CD14-positive monocyte (primary cell): ENCODE measurements around the gene TGFBR3. TPM values are rescaled to one million over a fixed set of nuclear protein-coding genes. Genes with fewer than 3 reads are reported as not detected.
A peak's percentile ranks its signal among the peaks of the same experiment; 100 is the strongest.

Experiments
- DNase-seq, 3 donors: peaks; one replicate each; pipeline ENCODE4 v3.0.0-alpha.2; 2011 to 2022
- H2AFZ ChIP-seq: 2 replicates; pipeline ENCODE4 v1.6.0; 2012; ENCODE audit warnings: mild to moderate bottlenecking, low read depth, low read length, inconsistent platforms; ENCODE audit not compliant: insufficient read depth, poor library complexity, severe bottlenecking
- H3K27ac ChIP-seq, 2 donors: 1 replicate in 1 of 2; 2 replicates in 1 of 2; pipeline ENCODE4 v1.5.1; 2012 to 2013; ENCODE audit warnings: low read length in 2 of 2, control low read depth in 1 of 2, inconsistent platforms in 1 of 2, low read depth in 1 of 2, mild to moderate bottlenecking in 1 of 2
- H3K27me3 ChIP-seq, 2 donors: one replicate each; pipeline versions ENCODE4 v1.6.0 to v1.6.1; 2011 to 2013; ENCODE audit warnings: low read length in 2 of 2; ENCODE audit not compliant: control insufficient read depth in 2 of 2, insufficient read depth in 2 of 2
- H3K36me3 ChIP-seq, 2 donors: replicated peaks in 1 of 2; 1 replicate in 1 of 2; 2 replicates in 1 of 2; pipeline versions ENCODE4 v1.5.1 to v1.6.1; 2012 to 2013; ENCODE audit warnings: low read length in 2 of 2, control low read depth in 1 of 2, inconsistent platforms in 1 of 2, mild to moderate bottlenecking in 1 of 2; ENCODE audit not compliant: insufficient read depth in 2 of 2, control insufficient read depth in 1 of 2
- H3K4me1 ChIP-seq, 2 donors: 1 replicate in 1 of 2; 2 replicates in 1 of 2; pipeline versions ENCODE4 v1.5.1 to v1.6.1; 2012 to 2013; ENCODE audit warnings: low read length in 2 of 2, control low read depth in 1 of 2, inconsistent platforms in 1 of 2, mild to moderate bottlenecking in 1 of 2, moderate library complexity in 1 of 2; ENCODE audit not compliant: insufficient read depth in 2 of 2, control insufficient read depth in 1 of 2
- H3K4me2 ChIP-seq: replicated peaks from 2 replicates; pipeline ENCODE3; 2012; ENCODE audit warnings: low read length, moderate library complexity, mild to moderate bottlenecking; ENCODE audit not compliant: poor library complexity, severe bottlenecking; ENCODE audit errors: extremely low read depth
- H3K4me3 ChIP-seq, 3 experiments: fragments of 200-600 bp in 1 of 3; sonication (generic) in 1 of 3; replicated peaks in 1 of 3; 1 replicate in 2 of 3; 2 replicates in 1 of 3; pipeline ENCODE4 v1.5.1; 2011 to 2013; ENCODE audit warnings: low read length in 3 of 3, mild to moderate bottlenecking in 3 of 3, control low read depth in 2 of 3, low read depth in 2 of 3, inconsistent platforms in 1 of 3, moderate library complexity in 1 of 3
- H3K79me2 ChIP-seq: 2 replicates; pipeline ENCODE4 v1.6.0; 2012; ENCODE audit warnings: mild to moderate bottlenecking, control low read depth, inconsistent platforms, low read length, moderate library complexity; ENCODE audit not compliant: insufficient read depth
- H3K9ac ChIP-seq: 2 replicates; pipeline ENCODE4 v1.6.0; 2017; ENCODE audit warnings: low read length, mild to moderate bottlenecking; ENCODE audit not compliant: insufficient read depth, poor library complexity, severe bottlenecking
- H3K9me3 ChIP-seq, 2 donors: replicated peaks in 1 of 2; 1 replicate in 1 of 2; 2 replicates in 1 of 2; pipeline versions ENCODE4 v1.5.1 to v1.6.1; 2012 to 2013; ENCODE audit warnings: low read length in 2 of 2, control low read depth in 1 of 2; ENCODE audit not compliant: control insufficient read depth in 1 of 2, insufficient read depth in 1 of 2
- H4K20me1 ChIP-seq: 2 replicates; pipeline ENCODE4 v1.6.0; 2012; ENCODE audit warnings: mild to moderate bottlenecking, low read length, control low read depth, moderate library complexity; ENCODE audit not compliant: insufficient read depth
- H3K27ac Mint-ChIP-seq, 7 donors: one replicate each; pipeline ENCODE4 v1.8.0; 2020; ENCODE audit warnings: mild to moderate bottlenecking in 7 of 7, mixed read lengths in 7 of 7, moderate library complexity in 6 of 7, inconsistent platforms in 2 of 7
- H3K27me3 Mint-ChIP-seq, 3 donors: one replicate each; pipeline ENCODE4 v1.8.0; 2021 to 2022; ENCODE audit warnings: low read depth in 3 of 3, mild to moderate bottlenecking in 3 of 3, mixed read lengths in 3 of 3, moderate library complexity in 3 of 3, inconsistent platforms in 1 of 3
- H3K36me3 Mint-ChIP-seq, 2 donors: one replicate each; pipeline ENCODE4 v1.8.0; 2020; ENCODE audit warnings: mixed read lengths in 2 of 2, inconsistent platforms in 1 of 2, mild to moderate bottlenecking in 1 of 2
- H3K4me1 Mint-ChIP-seq: one replicate; pipeline ENCODE4 v1.8.0; 2020; ENCODE audit warnings: mild to moderate bottlenecking, mixed read lengths
- H3K4me3 Mint-ChIP-seq, 2 donors: one replicate each; pipeline ENCODE4 v1.8.0; 2020; ENCODE audit warnings: mild to moderate bottlenecking in 2 of 2, mixed read lengths in 2 of 2, moderate library complexity in 1 of 2
- H3K9me3 Mint-ChIP-seq, 7 donors: one replicate each; pipeline ENCODE4 v1.8.0; 2020 to 2022; ENCODE audit warnings: mixed read lengths in 7 of 7, mild to moderate bottlenecking in 6 of 7, moderate library complexity in 6 of 7, inconsistent platforms in 2 of 7
- CTCF ChIP-seq: fragments of 200-600 bp; IDR thresholded peaks from one replicate; pipeline ENCODE4 v1.8.0; 2022; ENCODE audit warnings: antibody characterized with exemption, mild to moderate bottlenecking
- WGBS: methylation state at CpG from one replicate; pipeline ENCODE4 v1.1.5; 2013; ENCODE audit warnings: missing lambda C conversion rate; ENCODE audit not compliant: insufficient coverage; 5-methylcytosine and 5-hydroxymethylcytosine counted together
- intact Hi-C, 2 donors: fragments of 100-400 bp; cut with micrococcal nuclease; formaldehyde crosslinking; loops; one replicate each; pipeline versions ENCODE4 v1.15.0 to v1.15.1; 2023
- polyA plus RNA-seq, 3 donors: library from polyadenylated mRNA; depleted of rRNA in 1 of 3; unstranded in 2 of 3; stranded (reverse) in 1 of 3; fragments of 300-500 nt in 2 of 3; fragments of >200 nt in 1 of 3; fragmentation: Illumina TruSeq in 2 of 3; gene quantifications; 1 replicate in 2 of 3; 2 replicates in 1 of 3; pipeline ENCODE4 v1.2.3, GENCODE V29; 2012 to 2021

The TGFBR3 gene
- polyA plus RNA-seq, 3 donors, result 0.09 to 0.28 (median 0.20) TPM

GRCh38 chr1:91697861-91698260 lies 188.1 kb downstream of the TGFBR3 start:
- Histone ChIP-seq H3K4me1 (peaks cover 2 to 9% of the 10 kb centered on the region in 2 donors), H3K36me3 (no peaks in the 10 kb centered on the region), H4K20me1 (no peaks in the 10 kb centered on the region), H3K4me2 (no peak overlapping the region), H3K27ac (no peak overlapping the region), H3K79me2 (no peaks in the 10 kb centered on the region), H3K4me3 (no peak overlapping the region), H3K27me3 (no peaks in the 10 kb centered on the region), H3K9me3 (no peaks in the 10 kb centered on the region), H2AFZ (no peak overlapping the region), H3K9ac (no peak overlapping the region)
- intact Hi-C loops, result no loop called here
- H3K9me3 Mint-ChIP-seq, result peaks cover 0 to 2% (median 0%) of the 10 kb centered on the region in 7 donors
- no peak for TF ChIP-seq CTCF
- H3K36me3 Mint-ChIP-seq, result no peaks in the 10 kb centered on the region
- H3K27me3 Mint-ChIP-seq, result peaks cover 0 to 7% (median 2%) of the 10 kb centered on the region in 3 donors
- no CpG with 5 or more reads among the region's 2 CpGs for WGBS
- H3K4me1 Mint-ChIP-seq, result peaks cover 16% of the 10 kb centered on the region
- peak in 1 of 3 donors; percentile 7 for DNase-seq
- H3K27ac Mint-ChIP-seq, result peak overlapping the region in 1 of 7 donors; percentile 18
- no peak overlapping the region for H3K4me3 Mint-ChIP-seq

- H3K4me2 ChIP-seq, result no peak overlapping the region
These were observed 188.5 kb downstream of the TGFBR3 start for GRCh38 chr1:91697416-91697815.

More at GRCh38 chr1:91697416-91697815, 188.5 kb downstream of the TGFBR3 start:
- no peak for DNase-seq
- H4K20me1 ChIP-seq, result no peaks in the 10 kb centered on the region
- no peak overlapping the region for H3K4me3 ChIP-seq
- intact Hi-C loops, result no loop called here
- Mint-ChIP-seq H3K27ac (peak overlapping the region in 1 of 7 donors; percentile 43), H3K36me3 (no peaks in the 10 kb centered on the region), H3K27me3 (peaks cover 0 to 7% (median 2%) of the 10 kb centered on the region in 3 donors), H3K4me3 (peak overlapping the region in 1 of 2 donors; percentile 5), H3K4me1 (peaks cover 16% of the 10 kb centered on the region), H3K9me3 (peaks cover 0 to 2% (median 0%) of the 10 kb centered on the region in 7 donors)
- H2AFZ ChIP-seq, result no peak overlapping the region
- H3K4me1 ChIP-seq, result peaks cover 2 to 9% of the 10 kb centered on the region in 2 donors
- TF ChIP-seq CTCF, result no peak
- no peak overlapping the region for H3K27ac ChIP-seq
- H3K27me3 ChIP-seq, result no peaks in the 10 kb centered on the region
- no CpG with 5 or more reads among the region's 2 CpGs for WGBS
- H3K79me2 ChIP-seq, result no peaks in the 10 kb centered on the region
- no peaks in the 10 kb centered on the region for H3K36me3 ChIP-seq
- H3K9ac ChIP-seq, result no peak overlapping the region
- no peaks in the 10 kb centered on the region for H3K9me3 ChIP-seq
